ENCODE measurements around the gene SLC5A9. TPM values are rescaled to one million over a fixed set of nuclear protein-coding genes. Genes with fewer than 3 reads are reported as not detected.
A peak's percentile ranks its signal among the peaks of the same experiment; 100 is the strongest.

The SLC5A9 gene
- total RNA-seq, 1 experiment from 2014 or later = not detected

GRCh38 chr1:48216941-48217340 is 5.6 kb upstream of the SLC5A9 start:
- no peak overlapping the region for H4K5ac ChIP-seq (ENCODE audit: insufficient read length, low read depth, low read length)
- H2BK5ac ChIP-seq (ENCODE audit: insufficient read length, low read length) = no peak overlapping the region
- Mint-ChIP-seq H3K36me3 (ENCODE audit: insufficient read depth in 1 of 3, low read depth in 3 of 3) (peaks cover 0 to 13% (median 10%) of the 10 kb centered on the region in 3 experiments; a peak in 5 of 7 replicates), H3K4me1 (peaks cover 41 to 50% of the 10 kb centered on the region in 2 experiments), H3K9me3 (peaks cover 10 to 12% of the 10 kb centered on the region in 2 experiments), H3K27me3 (ENCODE audit: low read depth) (no peaks in the 10 kb centered on the region; the same call in 1 of the 2 replicates), H3K4me3 (no peak overlapping the region; a peak in 1 of 5 replicates), H3K27ac (no peak overlapping the region)
- peak; percentile 53 for TF ChIP-seq CTCF (conservative IDR thresholded peaks at IDR 0.05)
- no peaks in the 10 kb centered on the region for H3K9me3 ChIP-seq (ENCODE audit: control insufficient read depth, low read depth, low read length)
- no peak overlapping the region for H3K23ac ChIP-seq (ENCODE audit: insufficient read length, low read depth, low read length)
- H3K18ac ChIP-seq (ENCODE audit: insufficient read length, low read depth, low read length) = no peak overlapping the region
- no peak overlapping the region for H4K91ac ChIP-seq (ENCODE audit: insufficient read length, low read depth, low read length)
- no peak overlapping the region for H2AK5ac ChIP-seq (ENCODE audit: insufficient read length, low read length)
- WGBS (ENCODE audit: extremely low coverage, insufficient read length, low lambda C conversion rate) = no CpG with 5 or more reads among the region's 3 CpGs
- H3T11ph ChIP-seq (ENCODE audit: low read length) = no peak overlapping the region
- no peaks in the 10 kb centered on the region for H3K79me1 ChIP-seq (ENCODE audit: insufficient read depth, low read depth, low read length, poor library complexity, severe bottlenecking)
- DNase-seq = peak; percentile 26
- H2BK15ac ChIP-seq (ENCODE audit: low read depth, low read length) = no peak overlapping the region
- H3K56ac ChIP-seq (ENCODE audit: insufficient read length, low read depth, low read length) = no peak overlapping the region
- H2BK20ac ChIP-seq (ENCODE audit: low read depth, low read length, poor library complexity, severe bottlenecking) = no peak overlapping the region
- H3K27ac ChIP-seq (ENCODE audit: insufficient read length, low read depth, low read length) = no peak overlapping the region
- no peak overlapping the region for H2BK120ac ChIP-seq (ENCODE audit: low read depth, low read length, poor library complexity, severe bottlenecking)
- no peak overlapping the region for H2AFZ ChIP-seq (ENCODE audit: low read length)
- H3K14ac ChIP-seq (ENCODE audit: insufficient read depth, low read length) = no peak overlapping the region
- H3K9ac ChIP-seq (ENCODE audit: extremely low read depth, insufficient read length, low read length) = no peak overlapping the region
- no peaks in the 10 kb centered on the region for H4K20me1 ChIP-seq (ENCODE audit: control insufficient read depth, insufficient read depth, insufficient read length)
- H3K4ac ChIP-seq (ENCODE audit: low read depth, low read length) = no peak overlapping the region
- no peak overlapping the region for H4K8ac ChIP-seq (replicated peaks; ENCODE audit: insufficient read length, low read depth, low read length)
- no peak overlapping the region for H3K4me2 ChIP-seq (ENCODE audit: insufficient read depth, insufficient read length, low read length)
- no peaks in the 10 kb centered on the region for H3K27me3 ChIP-seq (ENCODE audit: insufficient read depth, low read length)
- H2BK12ac ChIP-seq (ENCODE audit: insufficient read length, low read depth, low read length) = no peak overlapping the region
- H3K23me2 ChIP-seq (ENCODE audit: insufficient read length, low read depth, low read length, poor library complexity, severe bottlenecking) = no peaks in the 10 kb centered on the region
- no peaks in the 10 kb centered on the region for H3K79me2 ChIP-seq (ENCODE audit: insufficient read depth, low read length)
- peaks cover 6% of the 10 kb centered on the region; the same call in 1 of the 2 replicates for H3K4me1 ChIP-seq (ENCODE audit: insufficient read depth, low read length)

Data from H9 (cell line).